Tibial nerve (tissue), 4 donors: Measurements from ENCODE around the gene RGS7. TPM values are rescaled to one million over a fixed set of nuclear protein-coding genes. Genes with fewer than 3 reads are reported as not detected.

Experiments
- DNase-seq, 2 donors: peaks; one replicate each; pipeline ENCODE4 v3.0.0-alpha.2; 2019; ENCODE audit warnings: low spot score in 2 of 2
- H3K27ac ChIP-seq, 4 donors: fragments of 200-600 bp; sonication (generic) in 3 of 4; one replicate each; pipeline ENCODE4 v1.5.1; 2017 to 2019; ENCODE audit warnings: mild to moderate bottlenecking in 1 of 4
- H3K27me3 ChIP-seq, 2 donors: fragments of 200-600 bp; sonication (generic) in 1 of 2; one replicate each; pipeline versions ENCODE4 v1.5.1 to v1.6.0; 2017 to 2019
- H3K36me3 ChIP-seq, 3 donors: fragments of 200-600 bp; sonication (generic); one replicate each; pipeline ENCODE4 v1.5.1; 2018 to 2019
- H3K4me1 ChIP-seq, 4 donors: fragments of 200-600 bp; sonication (generic) in 3 of 4; one replicate each; pipeline ENCODE4 v1.5.1; 2017 to 2019
- H3K4me3 ChIP-seq, 4 donors: fragments of 200-600 bp; sonication (generic) in 3 of 4; one replicate each; pipeline ENCODE4 v1.5.1; 2017 to 2019; ENCODE audit warnings: mild to moderate bottlenecking in 1 of 4, moderate library complexity in 1 of 4
- H3K9me3 ChIP-seq, 4 donors: fragments of 200-600 bp; sonication (generic) in 3 of 4; one replicate each; pipeline ENCODE4 v1.5.1; 2017 to 2019
- CTCF ChIP-seq, 5 experiments: fragments of 200-600 bp in 3 of 5; fragments of 450-650 bp in 2 of 5; sonication (generic) in 3 of 5; IDR thresholded peaks; one replicate each; pipeline ENCODE4 v1.5.1; 2016 to 2019; ENCODE audit warnings: antibody characterized with exemption in 5 of 5, mild to moderate bottlenecking in 3 of 5, moderate library complexity in 2 of 5
- EP300 ChIP-seq, 2 donors: sonication (generic); formaldehyde crosslinking; IDR thresholded peaks; one replicate each; pipeline ENCODE4 v1.6.1; 2017; ENCODE audit warnings: antibody characterized with exemption in 2 of 2, mild to moderate bottlenecking in 1 of 2
- POLR2A ChIP-seq, 2 donors: fragments of 450-650 bp; IDR thresholded peaks; one replicate each; pipeline ENCODE4 v1.6.1; 2017; ENCODE audit warnings: antibody characterized with exemption in 2 of 2, mild to moderate bottlenecking in 2 of 2, moderate library complexity in 2 of 2
- WGBS, 2 donors: methylation state at CpG; one replicate each; pipeline ENCODE4 v1.1.5; 2018; 5-methylcytosine and 5-hydroxymethylcytosine counted together
- total RNA-seq, 4 donors: library from RNA; depleted of rRNA; stranded (reverse); fragments of >200 nt; gene quantifications; one replicate each; pipeline ENCODE4 v1.1.0, GENCODE V29; 2016

RGS7 gene
- total RNA-seq, 4 donors from 2014 or later: 0.39 to 1.5 (median 1.0) TPM; not detected in 1

- Histone ChIP-seq H3K27ac (no peak overlapping the region), H3K27me3 (no peaks in the 10 kb centered on the region), H3K4me1 (no peaks in the 10 kb centered on the region), H3K36me3 (no peaks in the 10 kb centered on the region), H3K9me3 (no peaks in the 10 kb centered on the region), H3K4me3 (no peak overlapping the region)
- no peak for TF ChIP-seq POLR2A (IDR thresholded peaks at IDR 0.05)
- TF ChIP-seq CTCF (IDR thresholded peaks at IDR 0.05): no peak
- TF ChIP-seq EP300 (IDR thresholded peaks at IDR 0.05): no peak
- DNase-seq: no peak
- 86 to 87% methylated on average over 2 of the region's 2 CpGs for WGBS, 2 donors
Measured at GRCh38 chr1:240813720-240814119, 543.3 kb downstream of the RGS7 start.

GRCh38 chr1:240811256-240811655 lies 545.7 kb downstream of the RGS7 start:
- no peak overlapping the region for H3K4me3 ChIP-seq
- no peaks in the 10 kb centered on the region for H3K9me3 ChIP-seq
- H3K27me3 ChIP-seq: no peaks in the 10 kb centered on the region
- no peaks in the 10 kb centered on the region for H3K4me1 ChIP-seq
- H3K27ac ChIP-seq: no peak overlapping the region
- WGBS, 2 donors: 79% methylated on average over 2 of the region's 2 CpGs
- no peak for TF ChIP-seq CTCF (IDR thresholded peaks at IDR 0.05)
- TF ChIP-seq EP300 (IDR thresholded peaks at IDR 0.05): no peak
- no peak for TF ChIP-seq POLR2A (IDR thresholded peaks at IDR 0.05)
- H3K36me3 ChIP-seq: no peaks in the 10 kb centered on the region
- no peak for DNase-seq

GRCh38 chr1:240808381-240808780 lies 548.6 kb downstream of the RGS7 start:
- TF ChIP-seq EP300 (IDR thresholded peaks at IDR 0.05) (no peak), POLR2A (IDR thresholded peaks at IDR 0.05) (no peak), CTCF (IDR thresholded peaks at IDR 0.05) (no peak)
- 62 to 75% methylated on average over 1 of the region's 1 CpG for WGBS, 2 donors
- no peaks in the 10 kb centered on the region for H3K9me3 ChIP-seq
- no peaks in the 10 kb centered on the region for H3K27me3 ChIP-seq
- no peaks in the 10 kb centered on the region for H3K36me3 ChIP-seq
- H3K4me3 ChIP-seq: no peak overlapping the region
- DNase-seq: no peak
- no peak overlapping the region for H3K27ac ChIP-seq
- H3K4me1 ChIP-seq: no peaks in the 10 kb centered on the region

GRCh38 chr1:240806200-240806745 lies 550.7 kb downstream of the RGS7 start:
- Histone ChIP-seq H3K27me3 (no peaks in the 10 kb centered on the region), H3K9me3 (no peaks in the 10 kb centered on the region), H3K4me1 (no peaks in the 10 kb centered on the region), H3K4me3 (no peak overlapping the region), H3K27ac (no peak overlapping the region), H3K36me3 (no peaks in the 10 kb centered on the region)
- WGBS, 2 donors: 90 to 92% methylated on average over 5 of the region's 5 CpGs
- TF ChIP-seq POLR2A (IDR thresholded peaks at IDR 0.05) (no peak), EP300 (IDR thresholded peaks at IDR 0.05) (no peak), CTCF (IDR thresholded peaks at IDR 0.05) (no peak)
- DNase-seq: no peak

GRCh38 chr1:240804475-240804874 lies 552.5 kb downstream of the RGS7 start:
- Histone ChIP-seq H3K9me3 (no peaks in the 10 kb centered on the region), H3K4me3 (no peak overlapping the region), H3K27me3 (no peaks in the 10 kb centered on the region), H3K27ac (no peak overlapping the region), H3K36me3 (no peaks in the 10 kb centered on the region), H3K4me1 (no peaks in the 10 kb centered on the region)
- WGBS, 2 donors: 26 to 33% methylated on average over 2 of the region's 2 CpGs
- DNase-seq: no peak
- TF ChIP-seq POLR2A (IDR thresholded peaks at IDR 0.05) (no peak), EP300 (IDR thresholded peaks at IDR 0.05) (no peak), CTCF (IDR thresholded peaks at IDR 0.05) (no peak)
